Heart left ventricle (tissue), 16 donors: ENCODE measurements around the gene AMOTL2. TPM values are rescaled to one million over a fixed set of nuclear protein-coding genes. Genes with fewer than 3 reads are reported as not detected.
A peak's percentile ranks its signal among the peaks of the same experiment; 100 is the strongest.

Experiments
- ATAC-seq, 4 donors: fragments of 200-7000 bp; cut with Tn5 transposase; one replicate each; pipeline ENCODE4 v1.9.1; 2020 to 2022; ENCODE audit warnings: moderate library complexity in 4 of 4, mild to moderate bottlenecking in 3 of 4, moderate number of reproducible peaks in 1 of 4
- DNase-seq, 5 donors: peaks; one replicate each; pipeline ENCODE4 v3.0.0-alpha.2; 2020
- H3K27ac ChIP-seq, 12 donors: fragments of 200-600 bp; sonication (generic) in 4 of 12; one replicate each; pipeline versions ENCODE4 v1.5.0 to v1.8.0; 2016 to 2022; ENCODE audit warnings: mild to moderate bottlenecking in 2 of 12
- H3K27me3 ChIP-seq, 9 donors: fragments of 200-600 bp; sonication (generic) in 2 of 9; one replicate each; pipeline versions ENCODE4 v1.5.1 to v1.8.0; 2016 to 2022; ENCODE audit warnings: mild to moderate bottlenecking in 3 of 9
- H3K36me3 ChIP-seq, 9 donors: fragments of 200-600 bp; sonication (generic) in 2 of 9; one replicate each; pipeline versions ENCODE4 v1.5.0 to v1.8.0; 2018 to 2022; ENCODE audit warnings: mild to moderate bottlenecking in 2 of 9
- H3K4me1 ChIP-seq, 12 donors: fragments of 200-600 bp; sonication (generic) in 4 of 12; one replicate each; pipeline versions ENCODE4 v1.5.0 to v1.8.0; 2016 to 2022; ENCODE audit warnings: mild to moderate bottlenecking in 3 of 12
- H3K4me3 ChIP-seq, 12 donors: fragments of 200-600 bp; sonication (generic) in 4 of 12; one replicate each; pipeline versions ENCODE4 v1.5.0 to v1.8.0; 2017 to 2022; ENCODE audit warnings: mild to moderate bottlenecking in 9 of 12, moderate library complexity in 4 of 12
- H3K9me3 ChIP-seq, 12 donors: fragments of 200-600 bp; sonication (generic) in 4 of 12; one replicate each; pipeline versions ENCODE4 v1.5.0 to v1.8.0; 2016 to 2022; ENCODE audit warnings: mild to moderate bottlenecking in 1 of 12
- CTCF ChIP-seq, 12 donors: fragments of 200-600 bp; sonication (generic) in 4 of 12; IDR thresholded peaks; one replicate each; pipeline versions ENCODE4 v1.5.0 to v1.8.0; 2018 to 2022; ENCODE audit warnings: antibody characterized with exemption in 12 of 12, mild to moderate bottlenecking in 5 of 12
- POLR2A ChIP-seq, 2 donors: fragments of 450-650 bp; IDR thresholded peaks; one replicate each; pipeline ENCODE4 v1.6.1; 2017; ENCODE audit warnings: antibody characterized with exemption in 2 of 2, mild to moderate bottlenecking in 2 of 2, moderate library complexity in 2 of 2
- WGBS, 4 donors: extraction: QIAGEN DNeasy Blood & Tissue Kit in 2 of 4; methylation state at CpG; one replicate each; pipeline versions ENCODE4 v1.1.5 to v1.1.7; 2013 to 2018; 5-methylcytosine and 5-hydroxymethylcytosine counted together
- intact Hi-C, 10 donors: fragments of 100-400 bp; cut with DNase I; formaldehyde crosslinking; loops; one replicate each; pipeline versions ENCODE4 v1.11.1 to v1.14.2; 2022
- polyA plus RNA-seq, 2 donors: library from polyadenylated mRNA; stranded (reverse); fragments of 200-250 nt; gene quantifications; one replicate each; pipeline ENCODE4 v1.2.3, GENCODE V29; 2013
- total RNA-seq, 9 donors: library from RNA; depleted of rRNA in 2 of 9; stranded (reverse); fragments of >200 nt in 2 of 9; fragmentation: NEBNext Ultra II Directional in 3 of 9; extraction: Animal tissue kit (Norgen Biotek cat#: 25700) in 3 of 9; gene quantifications; one replicate each; pipeline versions ENCODE4 v1.1.0 to v1.2.4, GENCODE V29; 2016 to 2023
- donor health status: ischemic (EF 13 %, LVEDD 7.1; RV severe dilation, severe dysfunction).
- donor health status: healthy with polysubstance abuse.
- donor health status: DM: no; HTN: yes; CAD: no.
- donor health status: DM: no; HTN: no; CAD: no.
- donor health status: ischemic (EF 25% LVEDD 6.9; RV normal size, moderate dysfunction).
- donor health status: ischemic (EF 25% LVEDD 5.7; RV mildly dilated, moderate dysfunction).
- donor health status: healthy.
- donor health status: DM: yes; HTN: yes; CAD: no.
- donor health status: ischemic (EF 35%, LVEDD 5.7; RV mildly dilated, moderate dysfunction).
- donor health status: nonischemic (EF 11% LVEDD 7.7; RV severe dilation, severe dysfunction).
- donor health status: DM: yes; HTN: yes; CAD: no.
- donor health status: PGD.
- donor health status: ischemic (EF 29% LVEDD 5.4; RV normal size, mild dysfunction).
- donor health status: nonischemic (EF 23%, LVEDD 6.1; RV moderate dilation, normal function).

Gene AMOTL2
- total and polyA plus RNA-seq, 11 donors, result 19.0 to 109 (median 48.9) TPM

- TF ChIP-seq POLR2A (IDR thresholded peaks at IDR 0.05) (no peak), CTCF (IDR thresholded peaks at IDR 0.05) (no peak)
- H3K36me3 ChIP-seq, result peaks cover 0 to 62% (median 54%) of the 10 kb centered on the region in 9 donors
- peak overlapping the region; percentile 54 to 100 (median 98) for H3K27ac ChIP-seq
- intact Hi-C loops, result loop anchor here in 5 of 10 donors (5.0 to 10.0 kb wide), 2 partner anchors 91 to 156 kb away; no protein-coding TSS in a partner anchor
- peaks cover 0 to 17% (median 0%) of the 10 kb centered on the region in 9 donors for H3K27me3 ChIP-seq
- 28 to 43% (median 40%) methylated on average over 26 to 34 of the region's 34 CpGs for WGBS, 4 donors
- H3K4me3 ChIP-seq, result peak overlapping the region in 9 of 12 donors; percentile 16 to 98 (median 79)
- ATAC-seq (no peak), DNase-seq (no peak)
- no peaks in the 10 kb centered on the region for H3K9me3 ChIP-seq
- peaks cover 36 to 86% (median 74%) of the 10 kb centered on the region in 12 donors for H3K4me1 ChIP-seq
These were observed 3.4 kb downstream of the AMOTL2 start for GRCh38 chr3:134370611-134371531.

- TF ChIP-seq CTCF (IDR thresholded peaks at IDR 0.05) (no peak), POLR2A (IDR thresholded peaks at IDR 0.05) (no peak)
- 8 to 44% (median 32%) methylated on average over 2 of the region's 2 CpGs for WGBS, 4 donors
- Histone ChIP-seq H3K27me3 (peaks cover 0 to 13% (median 0%) of the 10 kb centered on the region in 9 donors), H3K36me3 (peaks cover 0 to 71% (median 62%) of the 10 kb centered on the region in 9 donors), H3K4me3 (peak overlapping the region in 6 of 12 donors; percentile 9 to 98 (median 76)), H3K9me3 (no peaks in the 10 kb centered on the region), H3K4me1 (peaks cover 44 to 86% (median 75%) of the 10 kb centered on the region in 12 donors), H3K27ac (peak overlapping the region; percentile 54 to 100 (median 98))
- DNase-seq (peak in 1 of 5 donors; percentile 13), ATAC-seq (no peak)
- intact Hi-C loops, result loop anchor here in 5 of 10 donors (5.0 to 10.0 kb wide), 2 partner anchors 92 to 155 kb away; no protein-coding TSS in a partner anchor
These were observed 4.2 kb downstream of the AMOTL2 start for GRCh38 chr3:134369861-134370596.

GRCh38 chr3:134369231-134369741 is 5.0 kb downstream of the AMOTL2 start:
- DNase-seq (no peak), ATAC-seq (no peak)
- Histone ChIP-seq H3K36me3 (peaks cover 0 to 75% (median 62%) of the 10 kb centered on the region in 9 donors), H3K27ac (peak overlapping the region; percentile 37 to 100 (median 98)), H3K9me3 (no peaks in the 10 kb centered on the region), H3K4me1 (peaks cover 45 to 88% (median 80%) of the 10 kb centered on the region in 12 donors), H3K4me3 (peak overlapping the region in 3 of 12 donors; percentile 9 to 98 (median 73)), H3K27me3 (peaks cover 0 to 9% (median 0%) of the 10 kb centered on the region in 9 donors)
- 27 to 37% (median 35%) methylated on average over 10 of the region's 10 CpGs for WGBS, 4 donors
- intact Hi-C loops, result no loop called here
- TF ChIP-seq CTCF (IDR thresholded peaks at IDR 0.05), result no peak
- peak in 1 of 2 donors; percentile 5 for TF ChIP-seq POLR2A (IDR thresholded peaks at IDR 0.05)
